Suppressor macrophage treated with lipopolysaccharide for 4 hours (primary cell): ENCODE results near the gene CSNK2A1.

Experiments
- DNase-seq: peaks from one replicate; pipeline ENCODE4 v3.0.0-alpha.2; 2020

Gene CSNK2A1

GRCh38 chr20:445514-446336 lies 97.9 kb downstream of the CSNK2A1 start:
- no peak for DNase-seq

GRCh38 chr20:444862-445426 lies 98.6 kb downstream of the CSNK2A1 start:
- no peak for DNase-seq

GRCh38 chr20:444117-444516 lies 99.5 kb downstream of the CSNK2A1 start:
- DNase-seq = no peak

- DNase-seq = no peak
Observed at GRCh38 chr20:443223-443775, 100.3 kb downstream of the CSNK2A1 start.

- no peak for DNase-seq
Observed at GRCh38 chr20:440636-441035, 103.0 kb downstream of the CSNK2A1 start.

GRCh38 chr20:440148-440547 lies 103.4 kb downstream of the CSNK2A1 start:
- no peak for DNase-seq

- DNase-seq = peak; percentile 21
Observed at GRCh38 chr20:438571-439469, 104.8 kb downstream of the CSNK2A1 start.

GRCh38 chr20:437787-438486 lies 105.7 kb downstream of the CSNK2A1 start:
- no peak for DNase-seq

GRCh38 chr20:436476-436875 lies 107.1 kb downstream of the CSNK2A1 start:
- no peak for DNase-seq

GRCh38 chr20:435558-435957 lies 108.0 kb downstream of the CSNK2A1 start:
- DNase-seq = no peak

GRCh38 chr20:434661-435419 lies 108.8 kb downstream of the CSNK2A1 start:
- DNase-seq = no peak

- DNase-seq = no peak
Observed at GRCh38 chr20:434221-434620, 109.4 kb downstream of the CSNK2A1 start.

- DNase-seq = no peak
Observed at GRCh38 chr20:433300-433975, 110.2 kb downstream of the CSNK2A1 start.

- DNase-seq = no peak
Observed at GRCh38 chr20:432677-433299, 110.8 kb downstream of the CSNK2A1 start.

GRCh38 chr20:432208-432607 lies 111.4 kb downstream of the CSNK2A1 start:
- no peak for DNase-seq

- DNase-seq = peak; percentile 39
Observed at GRCh38 chr20:431012-431904, 112.3 kb downstream of the CSNK2A1 start.

GRCh38 chr20:430091-430999 lies 113.2 kb downstream of the CSNK2A1 start:
- DNase-seq = no peak

- no peak for DNase-seq
Observed at GRCh38 chr20:428658-429200, 114.9 kb downstream of the CSNK2A1 start.
